AG09319 (cell line): Measurements from ENCODE around the gene COL6A3.

ENCODE experiments used
- DNase-seq: peaks from one replicate; pipeline ENCODE4 v3.0.0-alpha.2; 2010; ENCODE audit warnings: low read depth; ENCODE audit errors: extremely low read depth
- TF ChIP-seq, protein P1 (sequence below): IDR thresholded peaks from 2 replicates; pipeline ENCODE4 v1.5.1; 2011; ENCODE audit warnings: low read depth, mild to moderate bottlenecking, inconsistent platforms, low read length, moderate library complexity

Gene COL6A3

DNA sequence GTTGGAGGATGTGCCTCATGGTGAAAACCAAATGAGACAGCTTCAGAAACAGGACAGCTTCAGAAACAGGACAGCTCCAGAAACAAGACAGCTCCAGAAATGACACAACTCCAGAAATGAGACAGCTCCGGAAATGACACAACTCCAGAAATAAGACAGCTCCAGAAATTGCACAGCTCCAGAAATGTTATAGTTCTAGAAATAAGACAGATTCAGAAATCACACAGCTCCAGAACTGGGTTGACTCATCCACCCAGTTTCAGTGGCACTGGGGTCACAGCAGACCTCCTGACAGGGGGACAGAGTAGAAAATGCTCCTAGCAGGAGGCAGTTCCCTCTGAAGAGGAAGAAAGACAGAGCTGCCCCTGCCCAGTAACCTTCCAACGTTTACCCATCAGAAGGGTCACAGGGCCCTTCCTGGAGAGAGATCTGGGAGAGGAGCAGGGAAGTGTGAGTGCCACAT lies 26.9 kb upstream of the COL6A3 start:
- no peak for DNase-seq
- TF ChIP-seq, protein P1, sequence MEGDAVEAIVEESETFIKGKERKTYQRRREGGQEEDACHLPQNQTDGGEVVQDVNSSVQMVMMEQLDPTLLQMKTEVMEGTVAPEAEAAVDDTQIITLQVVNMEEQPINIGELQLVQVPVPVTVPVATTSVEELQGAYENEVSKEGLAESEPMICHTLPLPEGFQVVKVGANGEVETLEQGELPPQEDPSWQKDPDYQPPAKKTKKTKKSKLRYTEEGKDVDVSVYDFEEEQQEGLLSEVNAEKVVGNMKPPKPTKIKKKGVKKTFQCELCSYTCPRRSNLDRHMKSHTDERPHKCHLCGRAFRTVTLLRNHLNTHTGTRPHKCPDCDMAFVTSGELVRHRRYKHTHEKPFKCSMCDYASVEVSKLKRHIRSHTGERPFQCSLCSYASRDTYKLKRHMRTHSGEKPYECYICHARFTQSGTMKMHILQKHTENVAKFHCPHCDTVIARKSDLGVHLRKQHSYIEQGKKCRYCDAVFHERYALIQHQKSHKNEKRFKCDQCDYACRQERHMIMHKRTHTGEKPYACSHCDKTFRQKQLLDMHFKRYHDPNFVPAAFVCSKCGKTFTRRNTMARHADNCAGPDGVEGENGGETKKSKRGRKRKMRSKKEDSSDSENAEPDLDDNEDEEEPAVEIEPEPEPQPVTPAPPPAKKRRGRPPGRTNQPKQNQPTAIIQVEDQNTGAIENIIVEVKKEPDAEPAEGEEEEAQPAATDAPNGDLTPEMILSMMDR, result no peak

DNA sequence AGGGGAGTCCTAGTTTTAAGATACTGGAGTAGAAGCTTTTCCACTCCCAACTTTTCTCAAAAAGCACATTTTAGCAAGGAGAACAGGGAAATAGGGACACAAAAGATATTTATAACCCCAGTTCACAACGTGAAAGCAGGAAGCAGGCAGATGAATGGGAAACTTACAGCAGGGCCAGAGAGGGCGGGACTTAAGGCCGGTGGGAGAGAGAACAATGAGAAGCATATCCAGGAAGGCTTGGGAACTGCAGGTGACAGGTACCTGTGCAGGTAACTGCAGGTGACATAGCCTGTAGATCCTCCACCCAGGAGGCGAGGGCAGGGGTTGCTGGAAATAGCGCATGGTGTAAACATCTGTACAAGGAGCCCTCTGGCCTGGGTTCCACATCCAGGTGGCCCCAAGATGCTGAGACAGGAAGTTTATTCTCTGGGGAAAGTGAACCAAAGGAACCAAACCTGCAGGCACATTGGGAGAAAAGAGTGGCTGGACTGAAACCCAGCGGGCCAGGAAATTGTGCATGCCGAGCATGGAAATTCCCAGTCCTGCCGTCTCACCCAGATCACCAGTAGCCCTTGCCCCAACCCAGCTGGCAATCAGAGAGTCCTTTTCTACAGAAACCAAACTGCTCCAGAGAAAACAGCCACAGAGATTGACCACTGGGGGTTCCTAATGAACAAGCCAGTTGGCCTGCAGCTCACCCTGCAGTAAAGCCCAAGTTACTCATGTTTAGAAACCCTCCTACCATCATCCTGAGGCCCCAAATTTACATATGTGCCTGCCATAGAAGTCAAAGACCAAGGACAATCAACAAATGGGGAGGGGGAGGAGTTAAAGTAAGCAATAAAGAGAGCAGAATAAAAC lies 24.3 kb upstream of the COL6A3 start:
- DNase-seq, result no peak
- TF ChIP-seq, protein P1, result no peak

DNA sequence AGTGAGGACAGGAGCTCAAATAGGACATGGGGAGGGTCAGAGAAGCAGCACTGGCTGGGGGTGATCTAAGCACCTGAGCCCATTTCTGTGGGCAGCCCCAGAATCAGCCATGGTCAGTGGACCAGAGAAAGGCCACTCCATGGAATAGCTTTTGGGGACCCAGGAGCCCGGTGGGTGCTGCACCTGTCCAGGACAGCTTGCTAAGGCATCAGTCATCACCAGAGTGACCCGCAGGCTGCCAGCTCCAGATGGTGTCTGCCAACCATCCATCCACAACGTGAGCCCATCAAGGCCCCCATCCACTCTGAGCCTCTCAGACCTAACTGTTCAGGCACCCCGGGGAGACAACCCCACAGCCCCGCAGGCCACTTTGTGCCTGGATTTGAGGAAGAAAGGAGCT lies 23.6 kb upstream of the COL6A3 start:
- no peak for DNase-seq
- TF ChIP-seq, protein P1, result no peak

DNA sequence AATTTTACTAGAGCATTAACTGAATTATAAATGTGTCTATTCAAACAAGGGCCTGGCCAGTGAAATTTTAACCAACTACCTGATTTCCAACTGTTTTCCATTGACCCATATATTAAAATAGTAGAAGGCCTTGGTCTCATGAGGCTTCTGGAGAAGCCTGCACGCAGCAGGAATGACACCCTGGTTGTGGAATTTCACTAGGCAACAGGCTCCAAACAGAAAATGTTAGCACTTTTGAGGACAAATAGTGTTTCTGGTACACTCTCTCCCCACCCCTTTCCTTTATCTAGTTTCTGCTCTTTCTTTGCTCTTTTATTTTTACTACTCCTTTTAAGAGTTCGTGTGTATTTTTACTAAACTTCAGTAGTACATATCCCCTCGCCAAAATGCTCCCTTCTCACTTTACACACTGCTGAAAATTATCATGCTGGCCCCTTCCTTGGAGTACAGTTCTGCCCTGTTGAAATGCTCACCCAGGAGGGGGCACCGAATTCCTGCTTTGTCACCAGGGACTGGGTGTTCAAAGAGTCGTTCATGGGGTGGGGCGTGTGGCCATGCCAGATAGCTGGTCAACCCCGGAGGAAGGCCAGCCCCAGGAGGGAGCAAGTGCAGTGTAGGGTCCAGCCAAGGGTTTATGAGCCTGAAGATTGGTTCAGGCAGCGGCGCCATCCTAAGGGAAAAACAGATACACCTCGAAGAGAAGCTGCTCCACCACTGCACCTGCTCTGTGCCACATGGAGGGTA lies 22.1 kb upstream of the COL6A3 start:
- TF ChIP-seq, protein P1, result no peak
- DNase-seq, result no peak

DNA sequence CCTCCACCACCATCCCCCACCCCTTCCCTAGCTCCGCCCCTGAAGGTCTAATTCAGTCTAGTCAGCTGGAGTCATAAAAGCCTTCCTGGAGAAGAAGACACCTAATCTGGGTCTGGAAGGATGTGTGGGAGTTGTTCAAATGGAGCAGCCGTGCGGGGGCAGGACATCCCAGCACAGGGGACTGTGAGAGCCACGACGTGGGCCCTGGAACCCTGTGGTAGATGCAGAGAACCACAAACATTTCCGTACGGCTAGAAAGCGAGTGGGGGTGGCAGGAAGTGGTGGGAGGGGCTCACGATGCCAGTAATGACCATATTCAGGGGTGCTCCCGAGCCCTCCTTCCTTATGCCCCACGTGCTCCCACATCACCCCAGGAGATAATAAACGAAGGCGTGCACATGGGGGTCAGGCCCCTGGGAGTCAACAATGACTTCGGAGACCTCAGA lies 20.9 kb upstream of the COL6A3 start:
- no peak for DNase-seq

DNA sequence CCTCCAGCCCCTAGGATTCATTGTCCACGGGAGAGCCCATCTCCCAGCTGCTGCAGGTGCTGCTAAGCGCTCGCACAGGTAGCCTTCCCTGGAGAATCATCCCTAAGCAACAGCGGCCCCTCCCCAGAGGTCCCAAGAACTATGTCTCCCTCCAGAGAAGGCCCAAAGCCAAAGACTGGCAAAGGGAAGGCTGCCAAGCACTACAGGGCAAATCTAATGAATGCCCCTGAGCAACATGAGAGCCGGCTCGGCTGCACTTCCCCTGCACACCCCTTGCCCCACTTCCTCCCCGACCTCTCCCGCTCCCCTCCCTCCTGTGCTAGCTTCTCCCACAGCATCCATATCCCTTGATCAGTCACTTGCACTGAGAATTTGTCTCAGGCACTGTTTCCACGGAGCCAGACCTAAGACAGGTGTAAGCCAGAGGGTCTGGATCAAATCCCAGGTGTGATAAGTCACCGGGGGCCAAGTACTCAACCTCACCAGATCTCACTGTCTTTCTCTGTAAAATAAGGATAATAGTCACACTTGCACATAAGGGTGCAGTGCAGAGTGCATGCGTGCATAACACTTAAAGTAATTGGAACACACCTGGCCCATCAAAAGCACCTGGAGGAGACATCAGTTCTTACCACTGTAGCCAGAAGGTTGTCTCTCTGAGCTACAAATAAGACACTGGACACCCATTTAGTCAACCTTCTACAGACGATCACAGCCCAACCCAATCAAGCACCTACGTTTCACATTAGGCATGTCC lies 20.1 kb upstream of the COL6A3 start:
- TF ChIP-seq, protein P1, result no peak
- DNase-seq, result no peak

More for the DNA sequence above, 20.9 kb upstream of the COL6A3 start:
- TF ChIP-seq, protein P1, result no peak
